HT-29 (cell line): Measurements from ENCODE around the gene NME7. TPM values are rescaled to one million over a fixed set of nuclear protein-coding genes. Genes with fewer than 3 reads are reported as not detected.

Experiments used
- DNase-seq: peaks from one replicate; pipeline ENCODE4 v3.0.0-alpha.2; 2015; ENCODE audit warnings: low spot score
- total RNA-seq: library from RNA; depleted of rRNA; stranded (reverse); fragments of >200 nt; shearing (Covaris generic); gene quantifications from 2 replicates; pipeline ENCODE4 v1.2.3, GENCODE V29; 2014

The NME7 gene
- total RNA-seq, 1 experiment from 2014 or later: 7.1 TPM

DNA sequence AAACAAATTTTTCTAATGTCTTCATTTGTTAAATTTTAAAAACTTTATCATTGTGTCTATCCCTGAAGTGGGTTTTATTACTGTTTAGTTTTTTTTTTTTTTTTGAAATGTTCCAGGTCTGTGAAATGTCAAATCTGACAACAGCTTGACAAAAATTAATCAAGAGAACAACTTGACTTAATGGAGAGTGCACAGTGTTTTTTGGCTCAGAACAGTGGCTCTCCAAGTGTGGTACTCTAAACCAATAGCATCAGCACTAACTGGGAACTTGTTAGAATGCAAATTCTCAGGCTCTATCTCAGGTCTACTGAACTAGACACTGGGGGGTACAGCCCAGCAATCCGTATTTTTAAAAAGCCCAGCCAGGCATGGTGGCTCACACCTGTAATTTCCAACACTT lies 211.9 kb downstream of the NME7 start:
- no peak for DNase-seq

DNA sequence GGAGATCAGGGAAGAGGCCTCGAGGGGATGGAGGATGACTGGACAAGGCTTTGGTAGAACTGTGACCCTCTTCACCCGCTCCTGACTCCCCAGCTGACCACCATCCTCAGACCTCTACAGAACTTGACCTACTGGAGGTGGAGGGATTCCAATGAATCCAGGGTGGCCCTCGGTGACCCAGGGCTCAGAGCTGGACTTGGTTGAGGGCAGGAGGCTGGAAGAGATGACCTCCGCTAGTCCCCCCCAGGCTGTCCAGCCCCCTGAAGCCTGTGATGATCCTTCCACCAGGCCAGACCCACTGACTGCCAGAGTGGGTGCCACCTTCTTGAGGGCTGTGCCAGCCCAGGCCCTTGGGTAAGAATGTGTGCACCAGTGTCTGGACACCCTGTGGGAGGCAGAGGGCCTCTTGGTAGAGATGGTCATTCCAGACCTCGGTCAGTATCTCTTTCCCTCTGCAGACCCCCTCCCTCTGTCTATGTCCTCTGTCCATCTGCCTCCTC lies 216.2 kb downstream of the NME7 start:
- no peak for DNase-seq

DNA sequence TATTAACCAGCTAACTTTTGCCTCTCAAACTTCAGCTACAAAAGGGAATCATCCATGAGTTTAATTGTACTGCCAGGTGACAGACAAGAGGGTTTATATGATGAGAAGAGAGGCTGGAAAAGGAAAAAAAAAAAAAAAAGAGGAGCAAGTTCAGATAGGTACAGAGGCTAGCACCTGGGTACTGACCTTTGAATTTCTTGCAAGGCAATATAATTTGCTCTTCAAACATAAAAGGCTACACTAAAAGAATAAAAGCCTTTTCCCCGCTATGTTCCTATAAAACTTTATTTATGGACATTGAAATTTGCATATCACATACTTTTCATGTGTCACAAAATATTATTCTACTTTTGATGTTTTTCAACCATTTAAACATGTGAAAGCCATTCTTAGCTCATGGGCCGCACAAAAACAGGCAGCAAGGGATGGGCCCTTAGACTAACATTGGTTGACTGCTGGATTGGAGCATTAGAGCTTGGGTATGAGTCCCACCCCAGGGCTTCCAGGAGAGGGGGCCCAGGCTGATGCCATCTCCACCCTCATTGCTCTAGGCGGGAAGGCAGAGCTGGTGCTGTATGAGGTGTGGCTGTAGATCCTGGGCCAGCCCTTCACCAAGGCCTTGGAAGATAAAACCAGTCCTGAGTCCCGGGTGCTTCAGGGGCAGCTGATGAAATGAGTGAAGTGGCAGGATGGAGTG lies 216.8 kb downstream of the NME7 start:
- no peak for DNase-seq

DNA sequence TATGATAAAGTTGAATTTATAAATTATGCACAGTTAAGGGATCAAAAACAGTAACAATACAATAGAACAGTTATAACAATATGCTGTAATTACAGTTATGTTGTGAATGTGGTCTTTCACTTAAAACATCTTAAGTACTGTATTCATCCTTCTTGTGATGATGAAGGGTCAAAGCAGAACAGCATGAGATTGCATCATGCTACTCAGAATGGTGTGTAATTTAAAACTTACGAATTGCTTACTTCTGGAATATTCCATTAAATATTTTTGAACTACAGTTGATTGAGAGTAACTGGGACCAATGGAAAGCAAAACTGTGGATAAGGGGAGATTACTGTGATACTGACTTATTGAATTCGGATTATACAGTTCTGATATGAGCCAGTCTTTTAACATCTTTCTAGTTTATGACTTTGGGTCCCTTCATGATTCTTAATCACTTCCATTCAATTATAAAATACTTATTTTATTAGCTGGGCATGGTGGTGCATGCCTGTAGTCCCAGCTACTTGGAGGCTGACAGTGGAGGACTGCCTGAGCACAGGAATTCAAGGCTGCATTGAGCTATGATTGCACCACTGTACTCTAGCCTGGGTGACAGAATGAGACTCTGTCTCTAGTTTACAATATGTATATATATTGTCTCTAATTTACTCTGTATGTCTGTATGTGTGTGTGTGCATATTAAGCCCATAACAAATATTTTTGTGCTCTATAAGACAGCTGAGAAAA lies 217.9 kb downstream of the NME7 start:
- no peak for DNase-seq

DNA sequence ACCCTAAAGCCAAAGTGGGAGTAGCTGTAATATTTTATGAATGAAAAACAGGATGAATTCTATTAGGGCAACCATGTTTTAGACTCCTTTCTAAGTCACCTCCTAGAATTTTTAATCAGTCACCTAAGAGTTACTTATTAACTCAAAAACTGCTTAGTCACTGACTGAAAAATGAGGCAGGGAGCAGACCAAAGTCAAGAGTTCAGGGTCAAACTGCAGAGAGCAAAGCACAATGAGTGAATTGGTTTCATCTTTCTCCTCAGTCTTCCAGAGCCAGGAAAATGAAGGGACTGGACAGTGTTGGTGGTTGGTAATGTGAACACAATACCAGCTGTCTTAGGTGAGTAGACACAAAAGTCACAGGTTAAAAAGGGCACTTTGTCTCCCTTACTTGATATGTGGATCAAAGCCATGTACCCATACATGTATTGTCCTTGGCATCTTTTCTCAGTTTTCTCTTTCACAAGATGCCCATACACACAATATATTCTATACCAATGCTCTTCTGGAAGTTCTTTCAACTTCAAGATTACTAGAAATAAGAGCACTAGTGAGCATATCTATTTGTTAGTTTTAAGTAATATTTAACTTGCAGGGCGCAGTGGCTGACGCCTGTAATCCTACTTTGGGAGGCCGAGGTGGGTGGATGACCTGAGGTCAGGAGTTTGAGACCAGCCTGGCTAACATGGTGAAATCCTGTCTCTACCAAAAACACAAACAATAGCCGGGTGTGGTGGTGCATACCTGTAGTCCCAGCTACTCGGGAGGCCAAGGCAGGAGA lies 218.9 kb downstream of the NME7 start:
- peak; percentile 71 for DNase-seq

DNA sequence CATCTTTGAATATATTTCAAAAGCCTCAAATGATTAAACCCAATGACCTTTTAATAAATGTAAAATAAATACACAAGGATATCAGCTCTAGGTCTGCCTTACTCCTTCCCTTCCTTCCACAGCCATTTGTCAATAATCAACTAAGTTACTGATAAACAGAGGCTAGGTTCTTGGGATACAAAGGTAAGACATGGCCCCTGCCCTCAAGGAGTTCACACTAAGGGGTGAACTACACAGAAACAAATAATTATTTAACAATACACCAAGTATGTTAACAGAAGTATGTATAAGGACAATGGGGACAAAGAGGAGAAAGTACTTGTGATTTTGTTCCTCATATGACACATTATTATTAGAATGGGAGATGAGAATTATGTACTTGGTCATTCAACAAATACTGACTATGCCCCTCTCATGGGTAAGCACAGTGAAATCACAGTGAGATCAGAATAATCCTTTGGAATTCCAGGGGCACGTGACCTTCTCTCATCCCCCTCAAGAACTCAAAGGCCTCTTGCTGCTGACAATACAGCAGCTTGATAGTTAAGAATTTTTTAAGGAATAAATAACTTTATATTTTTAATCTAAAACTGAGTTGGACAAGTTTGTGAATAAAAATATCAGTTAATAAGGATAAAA lies 220.9 kb downstream of the NME7 start:
- no peak for DNase-seq

DNA sequence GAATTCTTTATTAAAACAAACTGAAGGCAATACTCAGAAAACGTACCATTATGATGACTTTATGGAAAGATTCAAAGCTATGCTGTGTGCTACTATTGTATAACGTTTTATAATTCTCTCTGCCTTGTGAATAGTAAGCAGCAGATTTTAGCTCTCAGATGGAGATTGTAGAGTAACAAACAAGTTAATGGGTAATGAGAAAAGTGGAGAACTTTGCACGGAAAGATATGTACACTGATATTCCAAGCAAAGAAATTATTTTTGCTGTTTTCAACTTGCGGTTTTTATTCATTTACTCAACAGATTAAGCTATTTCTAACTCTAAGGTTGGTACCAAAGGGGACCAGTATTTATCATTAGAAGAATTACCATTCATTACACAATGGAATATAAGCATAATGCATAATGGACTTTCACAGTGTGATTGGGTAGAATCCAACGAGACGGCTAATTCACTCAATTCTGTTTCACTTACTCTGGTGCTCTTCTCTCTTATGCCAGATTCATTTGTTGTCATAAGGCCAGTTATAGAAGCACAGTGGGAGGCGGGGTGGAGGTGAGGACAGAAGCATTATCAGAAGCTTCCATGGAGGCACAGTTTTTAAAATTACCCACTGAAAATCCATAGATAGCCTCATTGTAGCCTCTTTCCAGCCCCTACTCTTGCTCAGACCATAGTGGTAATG lies 222.5 kb downstream of the NME7 start:
- no peak for DNase-seq

DNA sequence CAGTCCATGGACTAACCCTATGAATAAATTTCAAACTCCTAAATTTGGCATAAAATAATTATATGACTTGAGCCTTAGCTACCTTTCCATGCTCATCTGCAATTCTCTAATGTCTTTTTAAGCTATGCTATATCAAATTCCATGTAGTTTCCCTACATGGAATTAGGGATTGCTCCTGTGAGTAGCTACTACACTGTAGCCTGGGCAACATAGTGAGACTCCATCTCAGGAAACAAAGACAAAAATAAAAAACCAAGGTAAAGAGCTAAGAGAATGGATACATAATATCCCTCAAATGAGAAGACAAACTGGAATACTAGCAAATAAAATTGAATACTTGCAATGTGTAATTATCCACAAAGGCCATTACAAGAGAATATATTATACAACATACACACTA lies 223.6 kb downstream of the NME7 start:
- no peak for DNase-seq

DNA sequence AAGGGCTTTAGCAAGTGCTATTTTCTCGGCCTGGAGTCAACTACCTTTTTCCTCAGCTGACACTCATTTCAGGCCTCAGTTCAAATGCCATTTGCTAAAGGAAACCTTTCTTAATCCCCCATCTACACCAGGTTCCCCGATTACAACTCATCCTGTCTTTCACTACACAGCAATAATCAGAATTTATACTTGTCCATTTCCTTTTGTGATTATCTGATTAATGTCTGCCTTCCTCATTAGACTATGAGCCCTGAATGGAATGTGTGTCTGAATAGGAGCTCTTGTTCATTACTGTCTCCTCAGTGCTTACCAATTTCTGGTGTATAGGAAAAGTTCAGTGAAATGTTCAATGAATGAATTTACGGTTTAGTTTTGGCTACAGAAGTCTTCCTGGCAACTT lies 224.3 kb downstream of the NME7 start:
- DNase-seq: no peak

DNA sequence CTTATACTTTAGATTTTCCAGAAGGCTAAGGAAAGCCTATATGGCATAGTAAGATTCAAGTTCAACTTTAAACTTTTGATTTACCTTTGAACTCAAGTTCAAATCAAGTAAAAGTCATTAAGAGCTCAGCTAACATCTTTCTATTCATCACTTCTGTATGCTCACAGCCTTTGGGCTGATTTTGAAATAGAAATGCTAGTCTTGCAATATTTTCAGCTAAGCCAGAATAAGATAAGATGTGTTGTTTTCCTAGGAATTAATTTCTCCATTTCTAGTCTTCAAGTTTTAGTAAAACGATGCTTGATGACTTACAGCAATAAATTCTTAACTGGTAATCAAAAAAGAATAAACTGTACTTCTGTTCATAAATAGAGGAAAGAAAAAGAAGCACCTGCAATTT lies 225.5 kb downstream of the NME7 start:
- no peak for DNase-seq

DNA sequence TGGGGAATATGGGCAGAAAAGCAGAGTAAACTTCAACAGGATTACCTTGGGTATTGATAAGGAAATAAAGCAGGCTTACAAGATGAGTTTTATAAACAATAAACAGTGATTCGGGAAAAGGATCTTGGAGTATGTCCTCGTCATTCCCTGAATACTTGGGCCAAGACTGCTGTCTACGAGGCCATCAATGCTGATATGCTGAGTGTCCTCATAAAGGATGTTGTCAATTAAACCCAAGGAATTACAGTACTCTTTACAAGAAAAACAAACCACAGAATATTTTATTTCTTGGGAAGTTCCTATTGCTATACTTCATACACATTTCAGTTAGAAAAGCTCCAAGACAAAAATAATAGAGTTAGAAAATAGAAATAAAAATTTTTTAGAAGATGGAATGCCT lies 226.2 kb downstream of the NME7 start:
- no peak for DNase-seq

DNA sequence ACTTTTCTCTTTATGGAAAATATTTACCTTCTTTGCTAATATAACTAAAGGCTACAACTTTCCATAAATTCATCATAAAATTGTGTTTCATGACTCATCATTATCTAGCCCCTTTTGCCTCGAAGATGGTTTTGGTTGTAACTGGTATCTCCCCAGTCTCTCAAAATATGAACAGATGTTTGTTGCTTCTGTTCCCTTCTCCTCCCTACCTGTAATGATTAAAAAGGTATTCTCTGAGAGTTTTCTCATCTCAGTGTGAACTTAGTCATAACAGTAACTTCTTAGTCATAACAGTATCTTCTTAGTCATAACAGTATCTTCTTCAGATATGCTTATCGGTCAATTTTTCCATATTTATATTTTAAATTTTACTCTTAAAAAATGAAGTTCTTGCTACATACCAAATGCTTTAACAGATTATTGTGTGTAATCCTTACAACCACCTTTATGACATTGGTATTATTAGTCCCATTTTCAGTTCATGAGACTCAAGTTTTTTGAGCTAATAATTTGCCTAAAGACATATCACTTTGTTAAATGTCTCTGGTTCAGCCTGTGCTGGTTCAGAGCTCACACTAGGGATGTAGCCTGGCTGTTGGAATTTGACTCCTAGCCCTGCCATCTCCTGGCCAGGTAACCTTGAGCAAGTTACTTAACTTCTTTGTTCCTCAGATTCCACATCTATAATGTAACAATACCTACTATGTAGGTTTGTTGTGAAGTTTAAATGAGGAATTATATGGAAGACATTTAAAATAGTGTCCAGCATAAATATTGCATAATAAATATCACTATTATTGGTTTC lies 228.5 kb downstream of the NME7 start:
- DNase-seq: no peak

DNA sequence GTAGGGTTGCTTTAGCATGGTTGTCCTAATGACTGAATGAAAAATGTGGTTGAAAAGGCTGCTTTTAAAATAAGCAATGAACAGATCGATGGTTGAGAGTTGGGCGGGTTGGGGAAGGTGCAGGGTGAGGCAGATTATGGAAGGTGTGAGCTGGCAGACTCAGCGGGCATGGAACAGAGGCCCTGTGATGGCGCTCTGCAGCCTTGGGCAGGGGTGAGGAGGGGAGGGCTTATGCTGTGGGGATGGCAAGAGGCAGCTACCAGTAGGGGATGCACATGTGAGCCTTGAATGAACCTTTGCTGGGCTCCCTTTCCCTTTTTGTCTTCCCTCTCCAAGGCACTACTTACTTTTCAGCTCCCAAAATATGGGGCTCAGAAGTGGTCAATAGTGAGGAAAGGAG lies 230.2 kb downstream of the NME7 start:
- no peak for DNase-seq

DNA sequence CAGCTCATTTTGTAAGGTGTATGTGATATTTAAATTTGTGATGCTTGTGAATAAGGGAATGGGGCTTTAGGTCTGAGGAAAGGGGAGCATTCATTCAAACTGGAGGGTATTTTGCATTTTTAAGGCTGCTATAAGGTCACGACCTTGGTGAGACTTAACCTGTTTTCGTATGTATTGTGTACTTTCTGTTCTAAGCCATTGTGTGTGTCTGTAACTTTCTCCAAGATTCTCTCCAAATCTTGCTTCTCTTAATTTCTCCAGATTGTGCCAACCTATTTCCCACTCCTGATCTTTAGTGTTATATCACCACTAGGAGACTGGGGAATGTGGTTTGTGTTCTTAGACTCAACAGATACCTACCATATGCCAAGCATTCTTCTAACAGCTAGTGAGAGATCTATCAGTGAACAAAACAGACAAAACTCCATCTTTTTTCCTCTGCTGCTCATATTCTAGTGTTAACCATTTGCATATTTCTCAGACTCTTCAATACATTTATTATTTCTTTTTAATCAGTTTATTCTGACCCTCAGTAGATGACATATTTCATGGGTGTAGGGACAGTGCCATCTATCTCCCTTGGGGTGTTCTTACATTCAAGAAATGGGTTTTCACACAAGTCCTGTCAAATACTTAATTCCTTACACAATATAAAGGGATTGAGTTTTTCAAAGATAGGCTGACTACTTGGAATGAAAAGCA lies 233.6 kb downstream of the NME7 start:
- peak; percentile 35 for DNase-seq

DNA sequence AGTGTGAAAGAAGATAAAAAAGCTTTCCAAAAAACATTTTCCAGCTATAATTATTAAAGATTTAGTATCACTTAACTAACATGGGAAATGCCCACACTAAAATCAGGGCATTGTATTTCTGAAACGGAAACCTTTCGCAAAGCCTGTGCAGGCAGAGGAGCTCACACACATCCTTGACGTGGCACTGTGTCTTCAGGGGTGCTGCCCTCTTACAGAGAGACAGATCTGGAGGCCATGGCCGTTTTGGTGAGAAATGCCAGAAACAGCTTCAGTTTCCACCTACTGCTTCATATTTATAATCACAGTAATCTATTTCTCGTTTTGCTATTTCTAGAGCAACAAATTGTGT lies 234.4 kb downstream of the NME7 start:
- no peak for DNase-seq

DNA sequence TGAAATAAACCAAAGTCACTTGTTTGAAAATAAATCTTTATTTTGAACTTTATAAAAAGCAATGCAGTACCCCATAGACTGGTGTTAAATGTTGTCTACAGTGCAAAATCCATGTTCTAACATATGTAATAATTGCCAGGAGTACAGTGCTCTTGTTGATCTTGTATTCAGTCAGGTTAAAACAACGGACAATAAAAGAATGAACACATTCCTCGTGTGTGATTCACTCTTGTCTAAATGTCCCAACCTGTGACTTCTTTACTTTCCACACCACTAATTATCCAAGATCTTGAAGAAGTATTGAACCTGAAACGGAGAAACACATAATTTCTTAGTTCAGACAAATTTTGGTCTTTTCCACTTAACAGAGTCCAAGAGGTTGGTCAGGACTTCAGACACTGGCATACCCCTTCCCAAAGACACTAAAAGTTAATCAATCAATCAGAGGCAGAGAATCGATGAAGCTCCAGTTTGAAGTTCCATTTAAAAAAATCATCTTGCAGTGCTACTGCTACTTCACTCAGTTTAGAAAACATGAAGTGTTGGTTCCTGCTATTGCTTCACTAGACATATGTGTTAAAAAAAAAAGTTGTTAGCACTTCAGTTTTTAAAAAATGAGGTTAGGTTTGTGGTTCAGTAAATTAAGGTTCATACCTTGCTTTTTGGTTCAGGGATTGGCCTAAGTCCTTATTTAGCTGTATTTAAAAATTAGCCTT lies 234.9 kb downstream of the NME7 start:
- DNase-seq: no peak

DNA sequence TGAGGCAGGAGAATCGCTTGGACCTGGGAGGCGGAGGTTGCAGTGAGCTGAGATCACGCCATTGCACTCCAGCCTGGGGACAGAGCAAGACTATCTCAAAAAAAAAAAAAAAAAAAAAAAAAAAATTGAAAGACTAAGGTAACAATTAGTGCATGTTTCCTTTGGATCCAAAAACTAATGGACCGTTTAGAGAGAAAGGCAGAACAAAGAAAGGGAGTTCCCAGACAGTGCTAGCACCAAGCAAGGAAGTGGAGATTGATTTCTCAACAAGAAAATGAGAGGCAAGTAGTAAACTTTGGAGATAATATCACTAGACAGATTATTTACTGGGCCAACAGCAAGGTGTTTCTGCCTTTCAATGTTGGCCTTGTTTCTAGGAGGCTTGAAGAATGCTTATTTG lies 236.9 kb downstream of the NME7 start:
- no peak for DNase-seq

DNA sequence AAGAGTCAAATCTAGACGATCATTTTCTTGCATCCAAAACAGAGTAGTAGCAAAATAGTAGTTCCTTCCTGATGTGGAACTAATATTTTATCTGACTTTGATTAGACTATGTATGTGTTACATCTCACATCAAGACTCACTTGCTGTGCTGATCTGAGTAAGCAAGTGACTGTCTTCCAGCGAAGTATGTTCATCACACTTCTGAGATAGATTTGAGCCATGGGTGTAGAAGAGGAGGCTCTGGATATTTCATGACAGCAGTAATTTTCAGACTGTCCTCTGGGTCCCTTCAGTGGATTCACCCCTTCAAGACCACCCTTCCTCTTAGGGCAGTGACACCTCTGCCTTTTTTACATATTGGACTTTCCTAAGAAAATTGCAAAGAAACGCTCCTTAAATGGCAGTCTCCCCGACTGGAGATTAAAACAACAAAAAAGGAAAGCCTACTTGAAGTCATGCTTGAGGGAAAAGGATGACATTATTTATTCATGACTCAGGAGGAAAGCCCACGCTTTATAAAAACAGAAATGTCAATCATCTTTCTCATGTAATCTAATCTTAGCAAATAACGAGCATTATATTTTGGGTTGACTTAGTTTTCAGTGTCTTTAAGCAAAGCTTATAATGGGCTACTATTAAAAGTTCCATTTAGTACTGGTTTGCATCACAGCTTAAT lies 238.3 kb downstream of the NME7 start:
- DNase-seq: no peak

DNA sequence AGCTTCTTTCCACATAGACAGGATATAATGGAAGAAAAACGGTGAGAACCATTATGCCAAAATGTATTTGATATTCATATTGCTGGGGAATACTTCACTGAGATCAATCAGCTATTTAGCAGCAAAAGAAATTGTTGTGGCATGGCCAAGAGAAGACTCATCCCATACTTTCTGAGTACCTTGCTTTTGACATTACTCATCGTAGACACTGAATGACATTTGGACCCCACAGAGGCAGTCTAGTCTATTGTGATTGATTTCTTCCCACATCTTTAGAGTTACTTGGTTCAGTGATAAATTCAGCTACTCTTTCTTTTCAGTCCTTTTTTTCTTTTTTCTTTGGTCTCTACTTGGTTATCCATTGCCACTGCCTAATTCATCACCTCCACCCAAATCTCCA lies 239.0 kb downstream of the NME7 start:
- no peak for DNase-seq
